PFSK-1 (cell line): Measurements from ENCODE around the gene USP48.

Source experiments
- POLR2AphosphoS5 ChIP-seq: IDR thresholded peaks from 2 replicates; pipeline ENCODE4 v1.6.1; 2012; ENCODE audit warnings: low read depth, mild to moderate bottlenecking, control low read depth, low read length, moderate library complexity
- REST ChIP-seq, 2 experiments: IDR thresholded peaks; 2 replicates each; pipeline versions ENCODE4 v1.6.1 to v1.8.0; 2011 to 2012; ENCODE audit warnings: low read depth in 2 of 2, low read length in 2 of 2, control low read depth in 1 of 2, inconsistent platforms in 1 of 2, mild to moderate bottlenecking in 1 of 2, moderate library complexity in 1 of 2; ENCODE audit not compliant: insufficient read depth in 1 of 2
- SIN3A ChIP-seq: IDR thresholded peaks from 2 replicates; pipeline ENCODE4 v1.6.1; 2012; ENCODE audit warnings: mild to moderate bottlenecking, low read length, moderate library complexity, borderline replicate concordance; ENCODE audit not compliant: insufficient read depth

GRCh38 chr1:21813542-21813941 lies 30.6 kb upstream of the USP48 start:
- TF ChIP-seq SIN3A (no peak), POLR2AphosphoS5 (no peak), REST (IDR thresholded peaks at IDR 0.05; ENCODE audit: insufficient read depth in 1 of 2, low read depth in 2 of 2, low read length in 2 of 2) (no peak)
